Measurements from ENCODE around the gene RIMS3.
"Not testable (repeated sequence)": the region's sequence is repeated elsewhere in the genome, so short reads cannot be mapped to it uniquely, and the experiment has no call there.

Gene RIMS3

DNA sequence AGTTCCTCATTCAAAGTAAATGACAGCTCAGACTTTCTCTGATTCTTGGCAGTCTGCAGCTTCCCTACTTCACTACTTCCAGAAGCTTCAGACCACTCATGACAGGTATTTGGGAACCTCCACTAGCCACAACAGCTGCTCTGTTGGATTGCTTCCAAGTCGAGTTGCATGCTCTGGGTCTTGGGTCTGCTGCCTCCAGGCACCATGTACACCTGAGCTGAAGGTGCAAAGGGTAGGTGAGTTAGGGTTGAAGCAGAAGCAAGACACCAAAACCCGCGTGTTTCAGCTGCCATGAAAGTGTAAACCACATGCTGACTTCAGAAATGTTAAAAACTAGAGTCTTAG is 71.3 kb downstream of the RIMS3 start:
- no peak for DNase-seq (ENCODE audit: low read depth in 1 of 2, low spot score in 1 of 2)

DNA sequence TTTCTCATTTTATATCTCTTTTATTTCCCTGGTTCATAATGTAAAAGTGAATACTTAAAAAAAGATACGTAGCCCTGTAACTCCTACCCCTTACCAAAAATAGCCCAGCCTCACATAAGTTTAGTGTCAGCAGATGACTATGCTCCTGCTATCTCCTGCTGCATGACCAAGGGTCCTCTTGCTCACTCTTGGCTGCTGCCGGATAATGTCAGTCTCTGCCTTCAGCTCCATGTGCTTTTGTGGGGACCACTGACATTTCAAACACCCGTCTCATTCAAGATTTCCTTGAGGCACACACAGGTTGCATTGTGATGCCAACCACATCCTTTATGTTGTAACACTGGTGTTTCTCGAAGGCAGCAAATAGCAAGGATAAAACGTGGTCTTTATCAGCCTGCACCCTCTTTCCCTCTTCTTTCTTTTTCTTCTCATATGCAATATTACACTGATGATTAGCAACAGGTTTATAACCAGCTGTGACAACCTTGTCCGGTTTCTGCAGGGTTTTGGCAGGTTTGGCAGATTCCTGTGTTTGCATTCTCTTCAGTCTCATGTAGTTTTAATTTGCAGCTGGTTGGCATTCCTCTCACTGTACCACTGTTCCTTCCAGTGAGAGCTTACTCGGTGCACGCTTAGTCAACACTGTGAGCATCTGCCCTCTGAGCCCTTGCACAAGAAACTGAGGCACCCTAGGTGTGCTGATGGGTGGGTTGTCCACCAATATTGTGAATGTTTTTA is 71.9 kb downstream of the RIMS3 start:
- DNase-seq (ENCODE audit: low read depth in 1 of 2, low spot score in 1 of 2) = no peak

DNA sequence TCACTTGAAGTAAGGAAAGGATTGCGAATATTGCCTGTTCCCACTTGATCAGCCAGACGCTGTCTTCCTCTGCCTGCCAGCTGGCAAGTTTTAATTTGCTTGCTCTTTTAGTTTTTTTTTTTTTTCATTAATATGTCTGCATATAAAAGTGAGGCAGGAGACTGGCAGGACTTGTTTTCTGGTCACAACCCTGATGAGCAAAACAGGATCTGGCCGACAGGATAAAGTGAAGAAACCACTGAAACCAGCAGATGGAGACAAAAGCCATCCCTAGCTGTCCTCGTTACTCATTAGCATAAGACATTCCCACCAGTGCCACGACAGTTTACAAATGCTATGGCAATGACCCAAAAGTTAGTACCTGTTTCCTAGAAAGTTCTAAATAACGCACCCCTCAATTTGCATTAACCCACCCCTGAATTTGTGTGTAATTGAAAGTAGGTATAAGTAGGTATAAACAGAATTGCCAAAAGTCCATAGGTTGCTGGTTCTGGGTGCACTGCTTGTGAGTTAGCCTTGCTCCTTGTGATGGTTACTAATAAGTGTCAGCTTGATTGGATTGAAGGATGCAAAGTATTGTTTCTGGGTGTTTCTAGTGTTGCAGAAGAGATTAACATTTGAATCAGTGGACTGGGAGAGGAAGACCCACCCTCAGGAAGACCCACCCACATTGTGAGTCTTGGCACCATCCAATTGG is 73.2 kb downstream of the RIMS3 start:
- DNase-seq (ENCODE audit: low read depth in 1 of 2, low spot score in 1 of 2) = no peak

DNA sequence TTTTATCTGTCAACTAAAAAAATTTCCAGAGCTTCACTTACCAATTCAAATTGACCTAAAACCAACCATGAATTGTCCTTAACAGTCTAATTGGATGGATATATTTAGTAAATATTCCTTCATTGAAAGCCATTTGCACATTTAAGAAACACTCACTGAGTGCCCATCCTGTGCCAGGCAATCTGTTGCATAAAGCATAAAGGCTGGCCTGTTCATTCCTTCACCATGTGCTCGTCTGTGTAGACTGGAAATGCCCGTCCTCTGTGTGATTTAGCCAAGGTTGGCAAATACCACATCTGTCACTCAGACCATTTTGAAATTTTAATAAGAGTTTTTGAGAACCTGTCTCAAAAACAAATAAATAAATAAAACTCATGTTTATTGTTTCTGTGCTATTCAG is 76.9 kb downstream of the RIMS3 start:
- DNase-seq (ENCODE audit: low read depth in 1 of 2, low spot score in 1 of 2) = no peak

DNA sequence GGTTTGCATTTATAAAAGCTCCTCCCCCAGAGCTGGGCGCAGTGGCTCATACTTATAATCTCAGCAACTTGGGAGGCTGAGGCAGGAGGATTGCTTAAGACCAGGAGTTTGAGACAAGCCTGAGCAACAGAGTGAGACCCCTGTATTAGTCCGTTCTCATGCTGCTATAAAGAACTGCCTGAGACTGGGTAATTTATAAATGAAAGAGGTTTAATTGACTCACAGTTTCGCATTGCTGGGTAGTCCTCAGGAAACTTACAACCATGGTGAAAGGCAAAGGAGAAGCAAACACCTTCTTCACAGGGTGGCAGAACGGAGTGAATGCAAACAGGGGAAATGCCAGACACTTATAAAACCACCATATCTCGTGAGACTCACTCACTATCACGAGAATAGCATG is 81.5 kb downstream of the RIMS3 start:
- no peak for DNase-seq (ENCODE audit: low read depth in 1 of 2, low spot score in 1 of 2)

DNA sequence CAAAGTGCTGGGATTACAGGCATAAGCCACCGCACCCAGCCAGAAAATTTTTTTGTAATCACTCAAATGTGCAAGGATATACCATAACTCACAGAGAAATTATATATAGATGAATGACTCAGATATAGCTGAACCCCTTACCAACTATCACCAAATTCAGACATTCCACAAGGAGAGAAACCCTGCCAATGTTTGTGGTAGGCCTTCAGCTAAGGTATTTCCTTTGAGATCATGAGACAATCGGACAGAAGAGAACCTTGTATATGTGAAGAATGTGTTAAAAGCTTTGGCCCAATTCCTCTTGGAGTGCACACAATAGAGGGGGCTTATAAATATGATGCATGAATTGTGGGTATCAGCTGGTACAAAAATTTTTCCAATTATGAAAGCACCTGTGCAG is 83.4 kb downstream of the RIMS3 start:
- DNase-seq (ENCODE audit: low read depth in 1 of 2, low spot score in 1 of 2) = no peak

DNA sequence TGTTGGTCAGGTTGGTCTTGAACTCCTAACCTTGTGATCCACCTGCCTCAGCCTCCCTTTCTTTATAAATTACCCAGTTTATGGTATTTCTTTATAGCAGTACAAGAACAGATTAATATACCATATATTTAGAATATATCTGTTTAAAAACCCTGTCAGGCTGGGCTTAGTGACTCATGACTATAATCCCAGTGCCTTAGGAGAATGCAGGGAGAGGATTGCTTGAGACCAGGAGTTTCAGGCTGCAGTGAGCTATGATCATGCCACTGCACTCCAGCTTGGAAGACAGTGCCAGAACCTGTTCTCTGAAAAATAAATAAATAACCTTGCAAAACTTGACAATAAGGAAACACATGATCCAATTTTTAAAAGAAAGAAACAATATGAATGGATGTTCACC is 90.1 kb downstream of the RIMS3 start:
- DNase-seq (ENCODE audit: low read depth in 1 of 2, low spot score in 1 of 2) = no peak

DNA sequence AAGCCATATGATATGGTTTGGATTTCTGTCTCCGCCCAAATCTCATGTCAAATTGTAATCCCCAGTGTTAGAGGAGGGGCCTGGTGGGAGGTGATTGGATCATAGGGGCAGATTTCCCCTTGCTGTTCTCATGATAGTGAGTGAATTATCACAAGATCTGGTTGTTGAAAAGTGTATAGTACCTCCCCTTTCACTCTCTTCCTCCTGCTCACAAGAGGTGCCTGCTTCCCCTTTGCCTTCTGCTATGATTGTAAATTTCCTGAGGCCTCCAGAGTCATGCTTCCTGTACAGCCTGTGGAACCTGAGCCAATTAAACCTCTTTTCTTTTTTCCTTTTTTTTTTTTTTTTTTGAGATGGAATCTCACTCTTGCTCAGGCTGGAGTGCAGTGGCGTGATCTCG is 90.7 kb downstream of the RIMS3 start:
- not testable (repeated sequence) for DNase-seq (ENCODE audit: low read depth in 1 of 2, low spot score in 1 of 2)

Measured in activated T-helper 1 cell treated with anti-CD3 and anti-CD28 coated beads, Interleukin-2, amount 50 U/mL, for 16 hours (primary cell).